Measurements from ENCODE around the gene P2RX2. TPM values are rescaled to one million over a fixed set of nuclear protein-coding genes. Genes with fewer than 3 reads are reported as not detected.

Gene P2RX2
- total RNA-seq, 1 donor from 2014 or later: not detected

GRCh38 chr12:132619386-132620112 lies 973 bp downstream of the P2RX2 start:
- no peak for DNase-seq (ENCODE audit: low read depth, low spot score)

GRCh38 chr12:132620113-132620898 lies 1.7 kb downstream of the P2RX2 start:
- no peak for DNase-seq (ENCODE audit: low read depth, low spot score)

DNA sequence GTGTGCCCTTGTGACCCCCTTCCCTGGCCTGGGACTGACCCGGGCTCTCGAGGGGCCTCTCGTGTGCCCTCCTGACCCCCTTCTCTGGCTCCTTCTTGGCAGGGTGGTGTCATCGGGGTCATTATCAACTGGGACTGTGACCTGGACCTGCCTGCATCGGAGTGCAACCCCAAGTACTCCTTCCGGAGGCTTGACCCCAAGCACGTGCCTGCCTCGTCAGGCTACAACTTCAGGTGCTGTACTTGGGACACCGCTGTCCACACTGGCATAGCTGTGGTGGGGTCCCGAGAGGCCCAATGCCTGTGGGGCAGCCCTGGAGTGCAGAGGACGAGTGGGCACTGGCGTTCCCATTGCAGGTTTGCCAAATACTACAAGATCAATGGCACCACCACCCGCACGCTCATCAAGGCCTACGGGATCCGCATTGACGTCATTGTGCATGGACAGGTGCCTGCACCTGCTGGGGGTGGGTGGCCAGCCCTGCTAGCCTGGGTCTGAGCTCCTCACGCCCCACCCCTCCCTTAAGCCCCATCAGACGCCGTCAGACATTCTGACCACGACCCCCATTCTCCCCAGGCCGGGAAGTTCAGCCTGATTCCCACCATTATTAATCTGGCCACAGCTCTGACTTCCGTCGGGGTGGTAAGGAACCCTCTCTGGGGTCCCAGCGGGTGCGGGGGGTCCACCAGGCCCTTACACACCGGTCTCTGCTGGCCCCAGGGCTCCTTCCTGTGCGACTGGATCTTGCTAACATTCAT lies 2.5 kb downstream of the P2RX2 start:
- no peak for DNase-seq (ENCODE audit: low read depth, low spot score)

DNA sequence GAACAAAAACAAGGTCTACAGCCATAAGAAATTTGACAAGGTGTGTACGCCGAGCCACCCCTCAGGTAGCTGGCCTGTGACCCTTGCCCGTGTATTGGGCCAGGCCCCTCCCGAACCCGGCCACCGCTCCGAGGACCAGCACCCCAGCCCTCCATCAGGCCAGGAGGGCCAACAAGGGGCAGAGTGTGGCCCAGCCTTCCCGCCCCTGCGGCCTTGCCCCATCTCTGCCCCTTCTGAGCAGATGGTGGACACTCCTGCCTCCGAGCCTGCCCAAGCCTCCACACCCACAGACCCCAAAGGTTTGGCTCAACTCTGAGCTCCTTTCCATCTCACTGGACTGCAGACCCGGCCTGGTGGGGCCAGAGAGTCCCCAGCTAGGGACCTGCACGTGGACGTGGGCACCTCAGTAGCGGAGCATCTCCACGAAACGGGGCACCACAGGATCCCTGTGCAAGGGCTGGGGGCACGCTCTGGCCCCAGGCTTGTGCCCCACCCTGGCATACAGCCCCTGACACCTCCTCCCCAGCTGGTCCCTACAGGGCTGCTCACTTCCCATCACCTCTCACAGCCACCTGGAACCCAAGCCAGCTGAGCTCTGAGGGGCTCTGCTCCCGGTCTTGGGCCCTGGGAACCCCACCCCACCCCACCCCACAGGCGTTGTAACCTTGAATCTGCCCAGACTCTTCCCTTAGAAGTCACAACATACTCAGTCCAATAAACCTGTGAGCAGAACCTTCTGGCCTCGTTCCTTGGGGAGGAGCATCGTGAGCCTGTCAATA lies 3.3 kb downstream of the P2RX2 start:
- DNase-seq (ENCODE audit: low read depth, low spot score): no peak

- no peak for DNase-seq (ENCODE audit: low read depth, low spot score)
These were observed 4.0 kb downstream of the P2RX2 start for GRCh38 chr12:132622437-132623071.

- DNase-seq (ENCODE audit: low read depth, low spot score): no peak
These were observed 4.7 kb downstream of the P2RX2 start for GRCh38 chr12:132623072-132623869.

- no peak for DNase-seq (ENCODE audit: low read depth, low spot score)
These were observed 5.7 kb downstream of the P2RX2 start for GRCh38 chr12:132624186-132624855.

- no peak for DNase-seq (ENCODE audit: low read depth, low spot score)
These were observed 6.5 kb downstream of the P2RX2 start for GRCh38 chr12:132624910-132625630.

- no peak for DNase-seq (ENCODE audit: low read depth, low spot score)
These were observed 7.3 kb downstream of the P2RX2 start for GRCh38 chr12:132625731-132626430.

GRCh38 chr12:132629330-132629729 lies 10.8 kb downstream of the P2RX2 start:
- DNase-seq (ENCODE audit: low read depth, low spot score): no peak

- DNase-seq (ENCODE audit: low read depth, low spot score): no peak
These were observed 12.1 kb downstream of the P2RX2 start for GRCh38 chr12:132630672-132631071.

GRCh38 chr12:132631666-132632065 lies 13.1 kb downstream of the P2RX2 start:
- DNase-seq (ENCODE audit: low read depth, low spot score): no peak

DNA sequence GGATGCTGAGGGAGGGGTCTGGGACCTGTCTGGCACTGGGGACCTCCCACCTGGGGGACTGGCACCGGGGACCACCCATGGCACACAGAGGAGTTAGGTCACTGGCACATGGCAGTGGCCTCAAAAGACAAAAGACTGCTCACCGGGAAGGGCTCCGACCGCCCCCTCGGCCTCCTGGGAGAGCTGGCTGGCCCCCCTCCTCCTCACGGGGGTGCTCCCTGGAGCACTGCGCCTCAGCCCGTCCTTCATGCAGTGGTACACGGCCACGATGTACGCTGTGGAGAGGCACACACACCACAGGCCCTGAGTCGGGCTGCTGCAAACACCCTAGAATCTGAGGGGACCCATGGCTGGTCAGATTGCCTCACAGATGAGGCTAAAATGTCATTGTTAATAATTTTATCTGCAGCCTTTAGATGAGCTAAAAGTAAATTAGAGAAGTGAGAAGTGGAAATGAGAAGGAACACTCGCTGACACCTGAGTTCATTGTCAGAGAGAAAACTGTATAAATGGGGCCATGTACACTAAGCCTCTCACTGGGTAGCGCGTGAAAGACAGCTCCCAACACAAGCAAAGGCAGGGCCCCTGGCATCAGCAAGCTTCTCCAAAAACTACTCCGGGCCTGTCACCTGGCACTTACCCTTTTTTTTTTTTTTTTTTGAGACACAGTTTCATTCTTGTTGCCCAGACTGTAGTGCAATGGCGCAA lies 14.1 kb downstream of the P2RX2 start:
- DNase-seq (ENCODE audit: low read depth, low spot score): no peak

DNA sequence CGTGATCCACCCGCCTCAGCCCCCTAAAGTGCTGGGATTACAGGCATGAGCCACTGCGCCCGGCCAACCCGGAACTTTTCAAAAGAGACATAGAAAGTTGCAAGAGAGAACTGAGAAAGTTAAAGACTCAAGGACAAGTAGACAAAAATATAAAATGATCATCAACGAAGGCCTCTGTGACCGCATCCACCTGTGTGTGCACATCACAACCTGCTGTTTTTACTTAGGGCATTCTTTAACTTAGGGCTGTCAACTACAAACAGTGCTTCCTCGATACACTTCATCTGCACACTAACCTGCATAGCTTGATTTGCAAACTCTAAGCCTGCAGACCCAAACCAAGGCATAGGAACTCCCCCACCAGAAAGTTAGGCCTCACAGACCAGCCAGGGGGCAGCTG lies 14.8 kb downstream of the P2RX2 start:
- no peak for DNase-seq (ENCODE audit: low read depth, low spot score)

DNA sequence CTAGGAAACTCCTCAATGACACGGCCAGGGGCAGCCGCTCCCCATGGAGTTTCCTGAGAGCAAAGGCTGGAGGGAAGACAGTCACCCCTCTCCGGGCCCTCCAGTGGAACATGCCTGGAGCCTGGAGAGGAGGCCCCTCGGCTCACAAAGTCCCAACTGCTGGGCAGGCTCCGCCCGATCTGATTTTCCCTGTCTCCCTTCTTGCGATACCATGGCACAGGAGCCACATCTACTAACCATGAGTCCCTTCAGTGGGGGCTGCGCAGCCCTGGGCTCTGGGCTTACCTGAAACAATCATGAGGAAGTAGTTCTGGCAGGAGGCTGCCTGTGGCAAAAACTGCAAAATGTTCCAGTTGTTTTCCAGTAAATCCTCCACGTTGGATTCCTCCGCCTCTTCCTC lies 15.3 kb downstream of the P2RX2 start:
- no peak for DNase-seq (ENCODE audit: low read depth, low spot score)

- DNase-seq (ENCODE audit: low read depth, low spot score): no peak
These were observed 15.9 kb downstream of the P2RX2 start for GRCh38 chr12:132634411-132634990.

All from pulmonary artery endothelial cell (primary cell).